ENCODE measurements around the gene TRAPPC1.

DNA sequence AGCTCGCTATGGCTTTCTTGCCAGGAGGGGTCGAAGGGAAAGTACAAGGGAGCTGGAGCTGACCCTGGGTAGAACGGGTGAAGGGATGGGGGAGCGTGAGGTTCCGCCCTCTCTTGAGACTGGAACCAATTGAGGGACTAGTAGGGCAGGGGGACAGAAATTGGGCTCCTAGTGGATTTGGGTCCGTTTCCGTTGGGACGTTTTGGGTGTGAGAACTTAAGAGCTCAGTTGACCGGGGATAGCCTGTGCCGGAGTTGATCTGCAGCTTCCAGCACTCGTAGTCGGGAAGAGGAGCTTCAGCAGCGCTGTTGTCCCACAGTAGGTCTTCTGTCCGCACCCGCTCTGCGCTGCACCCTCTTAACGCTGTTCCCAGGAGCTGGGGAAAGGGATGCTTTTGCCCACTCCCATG, 741 bp upstream of the TRAPPC1 start:
- TF ChIP-seq POLR2A (IDR thresholded peaks at IDR 0.05) = no peak
- TF ChIP-seq, protein P1, sequence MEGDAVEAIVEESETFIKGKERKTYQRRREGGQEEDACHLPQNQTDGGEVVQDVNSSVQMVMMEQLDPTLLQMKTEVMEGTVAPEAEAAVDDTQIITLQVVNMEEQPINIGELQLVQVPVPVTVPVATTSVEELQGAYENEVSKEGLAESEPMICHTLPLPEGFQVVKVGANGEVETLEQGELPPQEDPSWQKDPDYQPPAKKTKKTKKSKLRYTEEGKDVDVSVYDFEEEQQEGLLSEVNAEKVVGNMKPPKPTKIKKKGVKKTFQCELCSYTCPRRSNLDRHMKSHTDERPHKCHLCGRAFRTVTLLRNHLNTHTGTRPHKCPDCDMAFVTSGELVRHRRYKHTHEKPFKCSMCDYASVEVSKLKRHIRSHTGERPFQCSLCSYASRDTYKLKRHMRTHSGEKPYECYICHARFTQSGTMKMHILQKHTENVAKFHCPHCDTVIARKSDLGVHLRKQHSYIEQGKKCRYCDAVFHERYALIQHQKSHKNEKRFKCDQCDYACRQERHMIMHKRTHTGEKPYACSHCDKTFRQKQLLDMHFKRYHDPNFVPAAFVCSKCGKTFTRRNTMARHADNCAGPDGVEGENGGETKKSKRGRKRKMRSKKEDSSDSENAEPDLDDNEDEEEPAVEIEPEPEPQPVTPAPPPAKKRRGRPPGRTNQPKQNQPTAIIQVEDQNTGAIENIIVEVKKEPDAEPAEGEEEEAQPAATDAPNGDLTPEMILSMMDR (IDR thresholded peaks at IDR 0.05) = no peak
